Measurements from ENCODE around the gene ALDH3A2. TPM values are rescaled to one million over a fixed set of nuclear protein-coding genes. Genes with fewer than 3 reads are reported as not detected.

The ALDH3A2 gene
- total RNA-seq, 2 experiments from 2014 or later = 29.1 to 32.8 TPM

GRCh38 chr17:19641687-19642372 is 6.7 kb upstream of the ALDH3A2 start:
- Mint-ChIP-seq H3K36me3 (no peaks in the 10 kb centered on the region), H3K27ac (no peak overlapping the region), H3K4me1 (peaks cover 14% of the 10 kb centered on the region), H3K27me3 (peaks cover 35% of the 10 kb centered on the region), H3K4me3 (no peak overlapping the region), H3K9me3 (no peaks in the 10 kb centered on the region)
- DNase-seq = no peak
- POLR2A ChIA-PET = no interaction called here
- ATAC-seq (ENCODE audit: low read depth) = no peak

DNA sequence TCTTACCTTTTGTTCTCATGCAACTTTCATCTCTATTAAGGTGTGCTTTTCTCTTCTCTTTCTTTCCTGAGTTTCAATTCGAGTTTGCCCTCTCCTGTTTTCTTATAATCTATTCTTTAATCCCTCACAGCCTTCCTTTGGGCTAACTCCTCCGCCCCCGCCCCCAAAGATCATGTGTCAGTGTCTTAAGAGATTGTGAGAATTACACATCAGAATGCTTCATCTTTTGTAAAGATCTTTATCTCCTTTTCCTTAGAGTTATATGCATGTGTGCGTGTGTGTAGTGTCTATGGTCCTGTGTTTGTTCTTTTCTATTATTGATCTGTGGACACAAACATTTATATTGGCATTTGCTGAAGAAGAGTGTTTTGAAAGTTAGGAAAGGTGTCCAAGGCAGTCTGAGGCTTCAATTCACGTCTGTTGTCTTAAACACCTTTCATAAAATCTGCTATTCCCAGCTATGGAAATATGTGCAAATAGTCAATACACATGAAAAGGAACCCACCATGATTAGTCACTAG is 6.1 kb upstream of the ALDH3A2 start:
- DNase-seq (no peak), ATAC-seq (ENCODE audit: low read depth) (no peak)
- H3K27me3 Mint-ChIP-seq = peaks cover 32% of the 10 kb centered on the region
- no peaks in the 10 kb centered on the region for H3K9me3 Mint-ChIP-seq
- no peaks in the 10 kb centered on the region for H3K36me3 Mint-ChIP-seq
- POLR2A ChIA-PET = no interaction called here
- H3K4me1 Mint-ChIP-seq = peaks cover 20% of the 10 kb centered on the region
- no peak overlapping the region for H3K27ac Mint-ChIP-seq
- no peak overlapping the region for H3K4me3 Mint-ChIP-seq

- H3K36me3 Mint-ChIP-seq = no peaks in the 10 kb centered on the region
- no peak overlapping the region for H3K27ac Mint-ChIP-seq
- H3K4me1 Mint-ChIP-seq = peaks cover 32% of the 10 kb centered on the region
- peaks cover 25% of the 10 kb centered on the region for H3K27me3 Mint-ChIP-seq
- DNase-seq (no peak), ATAC-seq (ENCODE audit: low read depth) (no peak)
- POLR2A ChIA-PET = no interaction called here
- H3K9me3 Mint-ChIP-seq = no peaks in the 10 kb centered on the region
- H3K4me3 Mint-ChIP-seq = no peak overlapping the region
Observed at GRCh38 chr17:19644493-19645210, 3.9 kb upstream of the ALDH3A2 start.

DNA sequence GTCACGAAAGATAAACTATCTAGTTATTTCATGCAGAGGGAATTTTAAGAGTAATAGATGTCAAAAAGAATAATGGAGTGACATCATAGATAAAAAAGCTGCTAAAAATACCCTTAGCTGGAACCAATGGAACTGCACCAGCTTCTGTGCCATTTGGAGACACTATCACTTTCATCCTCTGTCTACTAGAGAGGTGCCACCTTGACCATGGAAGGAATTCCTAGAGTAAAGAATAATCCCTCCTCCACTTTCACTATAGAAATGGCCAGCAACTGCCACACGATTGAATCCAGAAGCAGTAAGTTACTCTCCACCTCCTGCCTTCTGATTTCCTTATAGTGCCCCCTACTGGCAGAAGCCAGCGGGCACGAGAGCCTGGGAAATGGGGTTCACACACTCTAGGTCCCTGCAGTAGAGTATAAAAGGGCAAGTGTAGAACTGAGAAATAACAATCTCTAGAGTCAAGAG is 2.8 kb upstream of the ALDH3A2 start:
- H3K4me1 Mint-ChIP-seq = peaks cover 38% of the 10 kb centered on the region
- no peaks in the 10 kb centered on the region for H3K9me3 Mint-ChIP-seq
- POLR2A ChIA-PET = no interaction called here
- ATAC-seq (ENCODE audit: low read depth) (no peak), DNase-seq (peak; percentile 66)
- peaks cover 21% of the 10 kb centered on the region for H3K27me3 Mint-ChIP-seq
- no peak overlapping the region for H3K4me3 Mint-ChIP-seq
- no peaks in the 10 kb centered on the region for H3K36me3 Mint-ChIP-seq
- H3K27ac Mint-ChIP-seq = no peak overlapping the region

GRCh38 chr17:19646788-19647696 is 1.5 kb upstream of the ALDH3A2 start:
- DNase-seq (no peak), ATAC-seq (ENCODE audit: low read depth) (no peak)
- peak overlapping the region; percentile 93 for H3K4me3 Mint-ChIP-seq
- H3K36me3 Mint-ChIP-seq = peaks cover 3% of the 10 kb centered on the region
- peaks cover 42% of the 10 kb centered on the region for H3K4me1 Mint-ChIP-seq
- H3K27ac Mint-ChIP-seq = peak overlapping the region; percentile 89
- POLR2A ChIA-PET = interaction anchor here (0.7 to 1.7 kb wide), 8 partner anchors 8 to 331 kb away, joined by 3 to 8 read pairs (median 4); partner anchors contain the start of gene AKAP10
- H3K9me3 Mint-ChIP-seq = no peaks in the 10 kb centered on the region
- peaks cover 15% of the 10 kb centered on the region for H3K27me3 Mint-ChIP-seq

DNA sequence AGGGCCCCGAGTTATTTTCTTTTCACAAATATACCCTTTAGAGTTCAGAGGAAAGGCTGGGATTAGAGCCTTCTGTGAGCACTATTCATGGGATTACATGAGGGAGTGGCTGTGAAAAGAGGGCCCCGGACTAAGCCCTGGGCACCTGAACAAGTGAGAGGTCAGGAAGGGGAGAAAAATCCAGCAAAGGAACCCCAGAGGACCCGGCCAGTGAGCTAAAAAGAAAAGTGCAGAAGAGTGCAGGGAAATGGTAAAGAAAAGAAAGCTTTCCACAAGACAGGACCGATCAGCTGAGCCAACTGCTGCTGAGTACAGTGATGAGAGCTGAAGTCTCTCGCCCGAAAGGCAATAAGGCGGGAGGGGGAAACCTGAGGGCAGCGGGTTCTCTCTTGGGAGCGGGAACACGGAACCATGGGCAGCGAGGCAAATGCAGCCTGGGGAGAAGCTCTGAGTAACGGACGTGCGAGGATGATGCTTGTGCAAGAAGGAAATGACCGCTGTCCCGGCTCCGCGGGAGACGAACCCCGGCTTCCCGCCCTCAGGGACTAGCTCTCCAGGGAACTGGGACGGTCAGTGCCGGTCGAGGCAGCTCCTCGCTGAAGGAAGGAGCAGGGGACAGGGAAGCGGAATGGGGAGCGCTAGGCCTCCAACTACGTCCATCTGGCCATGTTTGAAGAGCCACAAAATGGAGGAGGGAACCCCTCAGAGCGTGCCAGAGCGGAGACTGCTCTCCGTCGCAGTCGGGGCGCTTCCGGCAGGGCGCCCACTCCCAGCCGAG is 665 bp upstream of the ALDH3A2 start:
- peaks cover 36% of the 10 kb centered on the region for H3K4me1 Mint-ChIP-seq
- DNase-seq = no peak
- no peaks in the 10 kb centered on the region for H3K9me3 Mint-ChIP-seq
- H3K27me3 Mint-ChIP-seq = peaks cover 8% of the 10 kb centered on the region
- H3K4me3 Mint-ChIP-seq = peak overlapping the region; percentile 93
- peak; percentile 56 for ATAC-seq (ENCODE audit: low read depth)
- POLR2A ChIA-PET = interaction anchor here (0.7 to 1.7 kb wide), 9 partner anchors 9 to 330 kb away, joined by 3 to 10 read pairs (median 5); partner anchors contain the start of genes AKAP10 and MAPK7
- peaks cover 6% of the 10 kb centered on the region for H3K36me3 Mint-ChIP-seq
- H3K27ac Mint-ChIP-seq = peak overlapping the region; percentile 89

- Mint-ChIP-seq H3K27me3 (peaks cover 5% of the 10 kb centered on the region), H3K36me3 (peaks cover 17% of the 10 kb centered on the region), H3K9me3 (no peaks in the 10 kb centered on the region), H3K4me3 (peak overlapping the region; percentile 93), H3K4me1 (peaks cover 36% of the 10 kb centered on the region), H3K27ac (peak overlapping the region; percentile 89)
- DNase-seq (no peak), ATAC-seq (ENCODE audit: low read depth) (no peak)
- POLR2A ChIA-PET = interaction anchor here (1.2 to 1.7 kb wide), 2 partner anchors 95 to 113 kb away, joined by 6 to 10 read pairs; no protein-coding TSS in a partner anchor
Observed at GRCh38 chr17:19649274-19649541, 657 bp downstream of the ALDH3A2 start.

- H3K36me3 Mint-ChIP-seq = peaks cover 26% of the 10 kb centered on the region
- H3K27ac Mint-ChIP-seq = no peak overlapping the region
- H3K4me1 Mint-ChIP-seq = peaks cover 36% of the 10 kb centered on the region
- DNase-seq = no peak
- POLR2A ChIA-PET = no interaction called here
- peaks cover 1% of the 10 kb centered on the region for H3K27me3 Mint-ChIP-seq
- H3K4me3 Mint-ChIP-seq = no peak overlapping the region
- no peaks in the 10 kb centered on the region for H3K9me3 Mint-ChIP-seq
- ATAC-seq (ENCODE audit: low read depth) = no peak
Observed at GRCh38 chr17:19650826-19651225, 2.3 kb downstream of the ALDH3A2 start.

DNA sequence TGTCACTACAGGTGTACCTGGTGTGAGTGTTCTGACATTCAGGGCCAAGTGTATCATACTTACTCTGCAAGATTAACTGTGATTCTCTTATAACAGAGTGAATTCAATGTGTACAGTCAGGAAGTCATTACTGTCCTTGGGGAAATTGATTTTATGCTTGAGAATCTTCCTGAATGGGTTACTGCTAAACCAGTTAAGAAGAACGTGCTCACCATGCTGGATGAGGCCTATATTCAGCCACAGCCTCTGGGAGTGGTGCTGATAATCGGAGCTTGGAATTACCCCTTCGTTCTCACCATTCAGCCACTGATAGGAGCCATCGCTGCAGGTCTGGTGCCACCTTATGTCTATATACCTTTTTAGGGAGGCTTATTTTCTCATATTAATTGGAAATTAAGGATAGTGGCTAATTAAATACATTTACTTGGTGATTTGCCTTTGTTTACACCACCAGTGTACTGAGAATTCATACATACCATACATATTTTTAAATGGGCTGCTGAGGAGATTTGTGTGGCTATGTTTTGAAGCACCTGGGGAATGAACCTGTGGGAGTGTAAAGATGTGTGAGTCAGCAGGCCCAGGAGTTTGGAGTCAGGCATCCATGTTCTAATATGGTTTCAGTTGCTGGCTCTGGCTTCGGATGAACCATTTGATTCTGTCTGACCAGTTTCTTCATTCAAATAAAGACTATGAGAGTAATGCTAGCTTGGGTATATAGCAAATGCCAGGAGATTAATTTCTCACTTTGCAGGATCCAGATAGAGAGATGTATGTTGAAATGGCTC is 3.1 kb downstream of the ALDH3A2 start:
- ATAC-seq (ENCODE audit: low read depth) (no peak), DNase-seq (no peak)
- Mint-ChIP-seq H3K4me3 (no peak overlapping the region), H3K36me3 (peaks cover 30% of the 10 kb centered on the region), H3K27ac (no peak overlapping the region), H3K27me3 (no peaks in the 10 kb centered on the region), H3K9me3 (no peaks in the 10 kb centered on the region), H3K4me1 (peaks cover 33% of the 10 kb centered on the region)
- POLR2A ChIA-PET = no interaction called here

DNA sequence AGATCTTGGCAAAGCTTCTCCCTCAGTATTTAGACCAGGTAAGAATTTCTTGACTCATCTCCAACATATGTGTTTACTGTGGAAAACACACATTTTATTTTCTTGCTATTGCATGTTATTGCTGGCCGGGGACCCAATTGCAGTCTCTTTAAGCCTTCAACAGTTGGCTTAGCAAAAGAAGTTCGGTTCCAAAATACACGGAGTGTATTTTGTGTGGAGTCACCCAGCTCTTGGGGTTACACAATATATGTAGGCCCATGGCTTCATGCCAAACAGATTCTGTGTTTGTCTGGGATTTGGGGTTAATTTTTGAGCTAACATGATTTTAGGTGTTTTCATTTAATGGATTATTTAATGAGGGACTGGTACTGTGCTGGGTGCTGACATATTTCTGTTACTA is 4.0 kb downstream of the ALDH3A2 start:
- H3K27ac Mint-ChIP-seq = no peak overlapping the region
- H3K36me3 Mint-ChIP-seq = peaks cover 30% of the 10 kb centered on the region
- H3K9me3 Mint-ChIP-seq = no peaks in the 10 kb centered on the region
- H3K4me3 Mint-ChIP-seq = no peak overlapping the region
- no peaks in the 10 kb centered on the region for H3K27me3 Mint-ChIP-seq
- H3K4me1 Mint-ChIP-seq = peaks cover 23% of the 10 kb centered on the region
- POLR2A ChIA-PET = no interaction called here
- no peak for DNase-seq
- no peak for ATAC-seq (ENCODE audit: low read depth)

GRCh38 chr17:19654342-19654886 is 5.9 kb downstream of the ALDH3A2 start:
- Mint-ChIP-seq H3K36me3 (peaks cover 32% of the 10 kb centered on the region), H3K27me3 (no peaks in the 10 kb centered on the region), H3K9me3 (no peaks in the 10 kb centered on the region), H3K4me3 (no peak overlapping the region), H3K27ac (no peak overlapping the region), H3K4me1 (peaks cover 16% of the 10 kb centered on the region)
- ATAC-seq (ENCODE audit: low read depth) (no peak), DNase-seq (no peak)
- POLR2A ChIA-PET = interaction anchor here (0.7 kb wide), 1 partner anchor 8 kb away, joined by 4 read pairs; no protein-coding TSS in a partner anchor

- Mint-ChIP-seq H3K27me3 (no peaks in the 10 kb centered on the region), H3K27ac (no peak overlapping the region), H3K4me1 (peaks cover 14% of the 10 kb centered on the region), H3K9me3 (no peaks in the 10 kb centered on the region), H3K36me3 (peaks cover 32% of the 10 kb centered on the region), H3K4me3 (no peak overlapping the region)
- DNase-seq (no peak), ATAC-seq (ENCODE audit: low read depth) (no peak)
- POLR2A ChIA-PET = interaction anchor here (0.7 kb wide), 1 partner anchor 8 kb away, joined by 4 read pairs; no protein-coding TSS in a partner anchor
Observed at GRCh38 chr17:19654896-19655295, 6.3 kb downstream of the ALDH3A2 start.
